ENCODE measurements around the gene LRRC52. TPM values are rescaled to one million over a fixed set of nuclear protein-coding genes. Genes with fewer than 3 reads are reported as not detected.

LRRC52 gene
- total and polyA plus RNA-seq, 4 donors: not detected

DNA sequence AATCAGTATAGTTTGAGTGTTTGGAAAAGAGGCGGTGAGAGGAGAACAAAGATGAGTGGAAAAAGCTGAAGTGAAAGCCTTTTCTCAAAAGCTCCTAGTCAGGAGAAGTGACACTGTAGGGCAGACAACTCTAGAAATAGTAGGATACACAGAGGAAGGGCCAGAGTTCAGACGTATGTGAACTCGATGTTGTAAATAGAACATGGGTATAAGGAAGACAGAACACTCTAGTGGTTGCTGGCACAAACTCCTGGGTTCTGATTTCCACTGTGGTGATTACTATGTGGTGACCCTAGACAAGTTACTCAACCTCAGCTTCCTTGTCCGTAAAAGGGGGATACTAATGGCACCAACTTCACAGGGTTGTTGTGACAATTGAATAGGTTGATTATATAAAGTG, 57.0 kb downstream of the LRRC52 start:
- TF ChIP-seq HNF4A (conservative IDR thresholded peaks at IDR 0.05) (no peak), SP1 (IDR thresholded peaks at IDR 0.05) (no peak), FOXA1 (IDR thresholded peaks at IDR 0.05) (no peak), HNF4G (IDR thresholded peaks at IDR 0.05) (no peak), MAX (IDR thresholded peaks at IDR 0.05) (no peak), YY1 (IDR thresholded peaks at IDR 0.05) (no peak), RAD21 (IDR thresholded peaks at IDR 0.05) (no peak), JUND (IDR thresholded peaks at IDR 0.05) (no peak), EGR1 (IDR thresholded peaks at IDR 0.05; ENCODE audit: low read depth in 2 of 2) (no peak), NR2F2 (IDR thresholded peaks at IDR 0.05) (no peak), RXRA (IDR thresholded peaks at IDR 0.05) (no peak), TAF1 (conservative IDR thresholded peaks at IDR 0.05) (no peak), GABPA (IDR thresholded peaks at IDR 0.05 in 1 of 2, conservative IDR thresholded peaks at IDR 0.05 in 1 of 2) (no peak), FOXA2 (IDR thresholded peaks at IDR 0.05) (no peak), ATF3 (IDR thresholded peaks at IDR 0.05) (no peak)
- TF ChIP-seq, protein P1, sequence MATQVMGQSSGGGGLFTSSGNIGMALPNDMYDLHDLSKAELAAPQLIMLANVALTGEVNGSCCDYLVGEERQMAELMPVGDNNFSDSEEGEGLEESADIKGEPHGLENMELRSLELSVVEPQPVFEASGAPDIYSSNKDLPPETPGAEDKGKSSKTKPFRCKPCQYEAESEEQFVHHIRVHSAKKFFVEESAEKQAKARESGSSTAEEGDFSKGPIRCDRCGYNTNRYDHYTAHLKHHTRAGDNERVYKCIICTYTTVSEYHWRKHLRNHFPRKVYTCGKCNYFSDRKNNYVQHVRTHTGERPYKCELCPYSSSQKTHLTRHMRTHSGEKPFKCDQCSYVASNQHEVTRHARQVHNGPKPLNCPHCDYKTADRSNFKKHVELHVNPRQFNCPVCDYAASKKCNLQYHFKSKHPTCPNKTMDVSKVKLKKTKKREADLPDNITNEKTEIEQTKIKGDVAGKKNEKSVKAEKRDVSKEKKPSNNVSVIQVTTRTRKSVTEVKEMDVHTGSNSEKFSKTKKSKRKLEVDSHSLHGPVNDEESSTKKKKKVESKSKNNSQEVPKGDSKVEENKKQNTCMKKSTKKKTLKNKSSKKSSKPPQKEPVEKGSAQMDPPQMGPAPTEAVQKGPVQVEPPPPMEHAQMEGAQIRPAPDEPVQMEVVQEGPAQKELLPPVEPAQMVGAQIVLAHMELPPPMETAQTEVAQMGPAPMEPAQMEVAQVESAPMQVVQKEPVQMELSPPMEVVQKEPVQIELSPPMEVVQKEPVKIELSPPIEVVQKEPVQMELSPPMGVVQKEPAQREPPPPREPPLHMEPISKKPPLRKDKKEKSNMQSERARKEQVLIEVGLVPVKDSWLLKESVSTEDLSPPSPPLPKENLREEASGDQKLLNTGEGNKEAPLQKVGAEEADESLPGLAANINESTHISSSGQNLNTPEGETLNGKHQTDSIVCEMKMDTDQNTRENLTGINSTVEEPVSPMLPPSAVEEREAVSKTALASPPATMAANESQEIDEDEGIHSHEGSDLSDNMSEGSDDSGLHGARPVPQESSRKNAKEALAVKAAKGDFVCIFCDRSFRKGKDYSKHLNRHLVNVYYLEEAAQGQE (IDR thresholded peaks at IDR 0.05): no peak
- TF ChIP-seq, protein P2, sequence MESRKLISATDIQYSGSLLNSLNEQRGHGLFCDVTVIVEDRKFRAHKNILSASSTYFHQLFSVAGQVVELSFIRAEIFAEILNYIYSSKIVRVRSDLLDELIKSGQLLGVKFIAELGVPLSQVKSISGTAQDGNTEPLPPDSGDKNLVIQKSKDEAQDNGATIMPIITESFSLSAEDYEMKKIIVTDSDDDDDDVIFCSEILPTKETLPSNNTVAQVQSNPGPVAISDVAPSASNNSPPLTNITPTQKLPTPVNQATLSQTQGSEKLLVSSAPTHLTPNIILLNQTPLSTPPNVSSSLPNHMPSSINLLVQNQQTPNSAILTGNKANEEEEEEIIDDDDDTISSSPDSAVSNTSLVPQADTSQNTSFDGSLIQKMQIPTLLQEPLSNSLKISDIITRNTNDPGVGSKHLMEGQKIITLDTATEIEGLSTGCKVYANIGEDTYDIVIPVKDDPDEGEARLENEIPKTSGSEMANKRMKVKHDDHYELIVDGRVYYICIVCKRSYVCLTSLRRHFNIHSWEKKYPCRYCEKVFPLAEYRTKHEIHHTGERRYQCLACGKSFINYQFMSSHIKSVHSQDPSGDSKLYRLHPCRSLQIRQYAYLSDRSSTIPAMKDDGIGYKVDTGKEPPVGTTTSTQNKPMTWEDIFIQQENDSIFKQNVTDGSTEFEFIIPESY (IDR thresholded peaks at IDR 0.05): no peak
- TF ChIP-seq, protein P3, sequence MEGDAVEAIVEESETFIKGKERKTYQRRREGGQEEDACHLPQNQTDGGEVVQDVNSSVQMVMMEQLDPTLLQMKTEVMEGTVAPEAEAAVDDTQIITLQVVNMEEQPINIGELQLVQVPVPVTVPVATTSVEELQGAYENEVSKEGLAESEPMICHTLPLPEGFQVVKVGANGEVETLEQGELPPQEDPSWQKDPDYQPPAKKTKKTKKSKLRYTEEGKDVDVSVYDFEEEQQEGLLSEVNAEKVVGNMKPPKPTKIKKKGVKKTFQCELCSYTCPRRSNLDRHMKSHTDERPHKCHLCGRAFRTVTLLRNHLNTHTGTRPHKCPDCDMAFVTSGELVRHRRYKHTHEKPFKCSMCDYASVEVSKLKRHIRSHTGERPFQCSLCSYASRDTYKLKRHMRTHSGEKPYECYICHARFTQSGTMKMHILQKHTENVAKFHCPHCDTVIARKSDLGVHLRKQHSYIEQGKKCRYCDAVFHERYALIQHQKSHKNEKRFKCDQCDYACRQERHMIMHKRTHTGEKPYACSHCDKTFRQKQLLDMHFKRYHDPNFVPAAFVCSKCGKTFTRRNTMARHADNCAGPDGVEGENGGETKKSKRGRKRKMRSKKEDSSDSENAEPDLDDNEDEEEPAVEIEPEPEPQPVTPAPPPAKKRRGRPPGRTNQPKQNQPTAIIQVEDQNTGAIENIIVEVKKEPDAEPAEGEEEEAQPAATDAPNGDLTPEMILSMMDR (IDR thresholded peaks at IDR 0.05; ENCODE audit: low read depth, low read length, missing input control): no peak
- no peak overlapping the region for H3K27ac ChIP-seq (ENCODE audit: low read depth in 1 of 2, low read length in 2 of 2)
- DNase-seq (ENCODE audit: low spot score): no peak
- H3K9me3 ChIP-seq (ENCODE audit: control insufficient read depth in 4 of 4, low read length in 3 of 4): no peaks in the 10 kb centered on the region
- no peak overlapping the region for H3K9ac ChIP-seq (ENCODE audit: low read depth in 1 of 2, low read length in 2 of 2)
- H3K4me1 ChIP-seq (ENCODE audit: control insufficient read depth in 4 of 4, insufficient read depth in 4 of 4, low read length in 3 of 4): peaks cover 0 to 37% (median 18%) of the 10 kb centered on the region in 4 donors
- 34% methylated on average over 4 of the region's 4 CpGs for whole genome bisulfite sequencing
- H3K4me3 ChIP-seq (ENCODE audit: low read depth in 1 of 3, low read length in 3 of 3): no peak overlapping the region
- no peaks in the 10 kb centered on the region for H3K27me3 ChIP-seq (ENCODE audit: control insufficient read depth in 4 of 4, insufficient read depth in 4 of 4, low read length in 3 of 4)
- H3K36me3 ChIP-seq (ENCODE audit: control insufficient read depth in 4 of 4, insufficient read depth in 3 of 4, low read depth in 1 of 4, low read length in 3 of 4): no peaks in the 10 kb centered on the region
